AG09309 (cell line): ENCODE results near the gene ATP5F1C.

Experiments
- DNase-seq: peaks from one replicate; pipeline ENCODE4 v3.0.0-alpha.2; 2010; ENCODE audit warnings: low read depth
- H3K4me3 ChIP-seq: 2 replicates; pipeline ENCODE4 v1.5.1; 2011; ENCODE audit warnings: mild to moderate bottlenecking, low read depth, low read length, moderate library complexity; ENCODE audit not compliant: control insufficient read depth
- TF ChIP-seq, protein P1 (sequence below): IDR thresholded peaks from 2 replicates; pipeline ENCODE4 v1.5.1; 2011; ENCODE audit warnings: mild to moderate bottlenecking, low read depth, low read length, inconsistent platforms; ENCODE audit not compliant: insufficient read depth, control insufficient read depth; ENCODE audit errors: missing control alignments

The ATP5F1C gene

DNA sequence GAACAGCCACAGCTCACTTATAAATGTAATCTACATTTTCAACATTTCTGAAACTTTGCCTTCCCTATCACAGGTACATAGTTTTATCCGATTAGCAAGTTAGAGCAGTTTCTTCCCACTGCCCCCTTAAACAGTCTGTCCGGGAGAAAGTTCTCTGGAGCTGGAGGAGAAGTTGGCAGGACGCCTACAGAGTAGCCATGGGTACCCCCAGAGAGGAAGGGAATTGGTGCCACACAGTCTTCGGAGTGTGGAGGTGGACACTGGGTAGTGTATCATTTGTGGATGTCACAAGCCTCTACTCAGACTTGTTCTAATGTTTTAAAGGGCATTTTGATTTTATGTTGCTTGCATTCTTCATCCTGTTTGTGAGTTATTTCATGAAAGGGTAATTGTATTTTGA is 69.3 kb downstream of the ATP5F1C start:
- TF ChIP-seq, protein P1, sequence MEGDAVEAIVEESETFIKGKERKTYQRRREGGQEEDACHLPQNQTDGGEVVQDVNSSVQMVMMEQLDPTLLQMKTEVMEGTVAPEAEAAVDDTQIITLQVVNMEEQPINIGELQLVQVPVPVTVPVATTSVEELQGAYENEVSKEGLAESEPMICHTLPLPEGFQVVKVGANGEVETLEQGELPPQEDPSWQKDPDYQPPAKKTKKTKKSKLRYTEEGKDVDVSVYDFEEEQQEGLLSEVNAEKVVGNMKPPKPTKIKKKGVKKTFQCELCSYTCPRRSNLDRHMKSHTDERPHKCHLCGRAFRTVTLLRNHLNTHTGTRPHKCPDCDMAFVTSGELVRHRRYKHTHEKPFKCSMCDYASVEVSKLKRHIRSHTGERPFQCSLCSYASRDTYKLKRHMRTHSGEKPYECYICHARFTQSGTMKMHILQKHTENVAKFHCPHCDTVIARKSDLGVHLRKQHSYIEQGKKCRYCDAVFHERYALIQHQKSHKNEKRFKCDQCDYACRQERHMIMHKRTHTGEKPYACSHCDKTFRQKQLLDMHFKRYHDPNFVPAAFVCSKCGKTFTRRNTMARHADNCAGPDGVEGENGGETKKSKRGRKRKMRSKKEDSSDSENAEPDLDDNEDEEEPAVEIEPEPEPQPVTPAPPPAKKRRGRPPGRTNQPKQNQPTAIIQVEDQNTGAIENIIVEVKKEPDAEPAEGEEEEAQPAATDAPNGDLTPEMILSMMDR = no peak
- H3K4me3 ChIP-seq = no peak overlapping the region
- no peak for DNase-seq
